H1 (cell line): ENCODE data around the gene PCIF1. TPM values are rescaled to one million over a fixed set of nuclear protein-coding genes. Genes with fewer than 3 reads are reported as not detected.

Experiments used
- CTCF ChIA-PET: fragments of 300-600 bp; sonication (Branson Sonifier 250); formaldehyde crosslinking; loops from one replicate; lab custom pipeline; 2021; ENCODE audit not compliant: partially characterized antibody; lab: Charles Lee
- POLR2A ChIA-PET: fragments of 300-600 bp; sonication (Branson Sonifier 250); formaldehyde crosslinking; loops from one replicate; lab custom pipeline; 2021; ENCODE audit warnings: inconsistent platforms; ENCODE audit not compliant: partially characterized antibody; lab: Charles Lee
- DNase-seq, 2 experiments: peaks; one replicate each; pipeline versions ENCODE4 v3.0.0 to v3.0.0-alpha.2; 2010 to 2022; ENCODE audit warnings: low spot score in 2 of 2, low read depth in 1 of 2, mixed read lengths in 1 of 2
- FAIRE-seq: peaks from 2 replicates; lab custom pipeline; 2011; peaks lifted over from hg19 to GRCh38; lab: Jason Lieb, UNC
- H2AFZ ChIP-seq: 2 replicates; pipeline ENCODE4 v1.8.1; 2012; ENCODE audit warnings: low read length, inconsistent platforms
- H2AK5ac ChIP-seq: 2 replicates; pipeline ENCODE4 v1.6.1; 2013; ENCODE audit warnings: low read depth, low read length
- H2BK120ac ChIP-seq: replicated peaks from 2 replicates; pipeline ENCODE3; 2013; ENCODE audit warnings: low read depth, low read length, inconsistent platforms
- H2BK12ac ChIP-seq: 2 replicates; pipeline ENCODE4 v1.6.1; 2013; ENCODE audit warnings: low read depth, low read length
- H2BK15ac ChIP-seq: 2 replicates; pipeline ENCODE4 v1.6.1; 2013; ENCODE audit warnings: low read length
- H2BK20ac ChIP-seq: 2 replicates; pipeline ENCODE4 v1.6.1; 2013; ENCODE audit warnings: low read length
- H2BK5ac ChIP-seq: 2 replicates; pipeline ENCODE4 v1.6.1; 2013; ENCODE audit warnings: low read depth, low read length
- H3K14ac ChIP-seq: 2 replicates; pipeline ENCODE4 v1.6.1; 2013; ENCODE audit warnings: inconsistent platforms; ENCODE audit not compliant: insufficient read length
- H3K18ac ChIP-seq: 2 replicates; pipeline ENCODE4 v1.6.1; 2013; ENCODE audit warnings: low read length; ENCODE audit errors: extremely low read depth
- H3K23ac ChIP-seq: 2 replicates; pipeline ENCODE4 v1.6.1; 2013; ENCODE audit warnings: inconsistent platforms; ENCODE audit not compliant: insufficient read length
- H3K23me2 ChIP-seq: 2 replicates; pipeline ENCODE4 v1.6.1; 2013; ENCODE audit warnings: low read depth, low read length
- H3K27ac ChIP-seq: 2 replicates; pipeline ENCODE4 v1.6.1; 2011; ENCODE audit warnings: low read depth, low read length, inconsistent platforms
- H3K27me3 ChIP-seq, 4 experiments: replicated peaks in 1 of 4; 1 replicate in 1 of 4; 2 replicates in 3 of 4; pipeline versions ENCODE4 v1.6.1 to v1.8.1; 2011 to 2013; ENCODE audit warnings: low read length in 3 of 4, mild to moderate bottlenecking in 3 of 4, inconsistent platforms in 2 of 4, mixed read lengths in 2 of 4, moderate library complexity in 1 of 4; ENCODE audit not compliant: control insufficient read depth in 3 of 4, insufficient read depth in 3 of 4; ENCODE audit errors: extremely low read depth in 1 of 4
- H3K36me3 ChIP-seq, 4 experiments: 2 replicates each; pipeline versions ENCODE4 v1.6.1 to v1.8.1; 2011 to 2013; ENCODE audit warnings: mild to moderate bottlenecking in 4 of 4, low read length in 3 of 4, moderate library complexity in 2 of 4, control low read depth in 1 of 4, inconsistent platforms in 1 of 4; ENCODE audit not compliant: insufficient read depth in 4 of 4, control insufficient read depth in 2 of 4
- H3K4ac ChIP-seq: replicated peaks from 2 replicates; pipeline ENCODE3; 2013; ENCODE audit warnings: low read length, low read depth, mixed read lengths, inconsistent platforms; ENCODE audit not compliant: insufficient read length
- H3K4me1 ChIP-seq, 4 experiments: replicated peaks in 1 of 4; 1 replicate in 1 of 4; 2 replicates in 3 of 4; pipeline versions ENCODE4 v1.6.1 to v1.8.1; 2011 to 2013; ENCODE audit warnings: low read length in 3 of 4, inconsistent platforms in 2 of 4, mixed read lengths in 1 of 4; ENCODE audit not compliant: insufficient read depth in 4 of 4, control insufficient read depth in 3 of 4
- H3K4me2 ChIP-seq, 2 experiments: 2 replicates each; pipeline versions ENCODE4 v1.6.1 to v1.8.1; 2011 to 2013; ENCODE audit warnings: low read depth in 2 of 2, low read length in 2 of 2, control low read depth in 1 of 2, inconsistent platforms in 1 of 2, mild to moderate bottlenecking in 1 of 2; ENCODE audit not compliant: insufficient read depth in 1 of 2
- H3K4me3 ChIP-seq, 4 experiments: fragments of 200-600, 300-600 bp in 1 of 4; sonication (generic), shearing (Covaris generic), sonication (Bioruptor Twin) in 1 of 4; 2 replicates each; pipeline versions ENCODE4 v1.5.1 to v1.8.1; 2011 to 2016; ENCODE audit warnings: low read length in 4 of 4, low read depth in 3 of 4, control low read depth in 2 of 4, inconsistent platforms in 2 of 4, mild to moderate bottlenecking in 2 of 4, mixed read lengths in 1 of 4, moderate library complexity in 1 of 4; ENCODE audit not compliant: insufficient read depth in 2 of 4; ENCODE audit errors: extremely low read depth in 1 of 4
- H3K56ac ChIP-seq: replicated peaks from 2 replicates; pipeline ENCODE3; 2013; ENCODE audit warnings: low read depth, mild to moderate bottlenecking, mixed read lengths, low read length, inconsistent platforms; ENCODE audit not compliant: insufficient read length
- H3K79me1 ChIP-seq: 2 replicates; pipeline ENCODE4 v1.6.1; 2013; ENCODE audit warnings: low read depth, low read length, control low read depth
- H3K79me2 ChIP-seq, 2 experiments: 2 replicates each; pipeline versions ENCODE4 v1.6.1 to v1.8.1; 2012 to 2013; ENCODE audit warnings: low read length in 2 of 2, mild to moderate bottlenecking in 2 of 2, inconsistent platforms in 1 of 2; ENCODE audit not compliant: insufficient read depth in 2 of 2, control insufficient read depth in 1 of 2
- H3K9ac ChIP-seq, 4 experiments: replicated peaks in 1 of 4; 1 replicate in 1 of 4; 2 replicates in 3 of 4; pipeline versions ENCODE4 v1.6.1 to v1.8.1; 2011 to 2013; ENCODE audit warnings: low read depth in 3 of 4, low read length in 3 of 4, control low read depth in 2 of 4, mild to moderate bottlenecking in 2 of 4, moderate library complexity in 2 of 4, inconsistent platforms in 1 of 4; ENCODE audit errors: extremely low read depth in 1 of 4
- H3K9me3 ChIP-seq, 2 experiments: 2 replicates each; pipeline versions ENCODE4 v1.6.1 to v1.8.1; 2012 to 2013; ENCODE audit warnings: mild to moderate bottlenecking in 2 of 2, moderate library complexity in 2 of 2, control low read depth in 1 of 2, inconsistent platforms in 1 of 2, low read depth in 1 of 2, low read length in 1 of 2, mixed read lengths in 1 of 2; ENCODE audit not compliant: insufficient read depth in 2 of 2
- H4K20me1 ChIP-seq, 2 experiments: replicated peaks in 1 of 2; 2 replicates each; pipeline versions ENCODE3 to v1.8.1; 2011 to 2013; ENCODE audit warnings: inconsistent platforms in 2 of 2, low read length in 2 of 2, mild to moderate bottlenecking in 1 of 2; ENCODE audit not compliant: insufficient read depth in 2 of 2, control insufficient read depth in 1 of 2
- H4K5ac ChIP-seq: 2 replicates; pipeline ENCODE4 v1.6.1; 2013; ENCODE audit warnings: low read length, low read depth, mixed read lengths, inconsistent platforms; ENCODE audit not compliant: insufficient read length
- H4K8ac ChIP-seq: 2 replicates; pipeline ENCODE4 v1.8.0; 2013; ENCODE audit warnings: mild to moderate bottlenecking, moderate library complexity, low read length, inconsistent platforms; ENCODE audit not compliant: insufficient read depth; ENCODE audit errors: extremely low read depth
- H4K91ac ChIP-seq: replicated peaks from 2 replicates; pipeline ENCODE3; 2013; ENCODE audit warnings: low read length, mixed read lengths, inconsistent platforms; ENCODE audit not compliant: insufficient read length
- ZNF274 ChIP-seq: IDR thresholded peaks from 2 replicates; pipeline ENCODE4 v1.7.0; 2012; ENCODE audit warnings: low read length, borderline replicate concordance; ENCODE audit errors: extremely low read depth
- WGBS, 2 experiments: shearing (Covaris generic) in 1 of 2; methylation state at CpG; one replicate each; pipeline versions ENCODE4 v1.1.6 to v1.1.7; 2013 to 2015; ENCODE audit warnings: low lambda C conversion rate in 2 of 2, mixed read lengths in 2 of 2, inconsistent platforms in 1 of 2, low coverage in 1 of 2, missing lambda C conversion rate in 1 of 2; ENCODE audit not compliant: insufficient replicate concordance in 2 of 2, insufficient coverage in 1 of 2, insufficient read length in 1 of 2; ENCODE audit errors: extremely low coverage in 1 of 2, missing lambda C conversion rate in 1 of 2; 5-methylcytosine and 5-hydroxymethylcytosine counted together
- polyA plus RNA-seq, 7 experiments: library from polyadenylated mRNA; depleted of rRNA in 3 of 7; stranded (reverse) in 5 of 7; unstranded in 2 of 7; fragments of >200 nt in 5 of 7; fragments of 200-250 nt in 2 of 7; gene quantifications; 1 replicate in 5 of 7; 2 replicates in 1 of 7; 4 replicates in 1 of 7; pipeline versions ENCODE4 v1.2.1 to v1.2.3, GENCODE V29; 2011 to 2013; ENCODE audit warnings: missing spikeins in 2 of 7, mixed read lengths in 2 of 7
- total RNA-seq: library from RNA; stranded (reverse); fragmentation: NEBNext Ultra II Directional; extraction: Animal tissue kit (Norgen Biotek cat#: 25700); gene quantifications from 2 replicates; pipeline ENCODE4 v1.2.1, GENCODE V29; 2021
- TF ChIP-seq, protein P1 (sequence below): IDR thresholded peaks from 2 replicates; pipeline ENCODE4 v1.6.1; 2011; ENCODE audit warnings: low read depth, mild to moderate bottlenecking, low read length; ENCODE audit not compliant: insufficient read depth

Gene PCIF1
- total and polyA plus RNA-seq, 2 of the 8 experiments (the other 6 are each of a cell fraction or from before 2014, with no cell fraction given) = 30.3 to 30.6 TPM

DNA sequence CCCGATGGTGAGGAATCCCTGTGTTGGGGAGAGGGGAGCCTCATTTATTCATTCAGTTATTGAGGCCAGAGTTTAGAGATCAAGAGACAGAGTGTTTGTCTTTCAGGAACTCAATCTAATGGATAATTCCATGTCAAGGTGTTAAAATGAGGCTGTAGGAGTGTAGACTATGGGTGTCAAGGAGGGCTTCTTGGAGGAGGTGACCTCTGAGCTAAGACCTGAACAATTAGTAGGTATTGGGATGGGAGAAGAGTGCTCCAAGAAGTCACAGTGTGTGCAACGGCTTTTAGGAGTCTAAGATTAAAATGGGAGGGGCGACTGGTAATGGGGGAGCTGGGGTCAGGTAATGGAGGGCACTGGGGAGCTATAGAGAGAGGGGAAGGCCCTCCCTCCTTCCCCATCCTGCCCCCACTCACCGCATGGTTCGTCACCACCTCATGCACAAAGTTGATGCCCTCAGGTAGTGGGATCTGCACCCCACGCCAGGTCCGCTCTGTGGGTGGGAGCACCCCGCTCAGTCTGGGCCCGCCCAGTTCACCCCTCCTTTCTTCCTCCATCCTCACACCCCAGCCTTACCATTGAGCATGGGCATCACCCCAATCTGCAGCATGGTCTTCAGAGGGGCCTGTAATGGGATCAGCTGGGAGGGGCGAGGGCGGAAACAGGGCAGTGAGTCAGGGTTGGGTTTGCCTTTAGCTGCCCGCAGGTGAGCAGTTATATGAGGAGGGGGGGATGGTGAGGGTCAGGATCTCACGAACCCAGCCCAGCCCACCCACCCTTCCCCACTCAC, 35.2 kb upstream of the PCIF1 start:
- Histone ChIP-seq H2AK5ac (no peak overlapping the region), H4K8ac (no peak overlapping the region), H2AFZ (no peak overlapping the region), H3K56ac (no peak overlapping the region), H4K5ac (no peak overlapping the region), H3K79me1 (no peaks in the 10 kb centered on the region), H2BK20ac (no peak overlapping the region), H2BK15ac (no peak overlapping the region), H2BK12ac (no peak overlapping the region), H4K91ac (no peak overlapping the region), H4K20me1 (peaks cover 0 to 12% of the 10 kb centered on the region in 2 experiments), H3K9ac (no peak overlapping the region), H3K4ac (no peak overlapping the region), H3K4me1 (no peaks in the 10 kb centered on the region), H3K4me2 (no peak overlapping the region), H3K27me3 (no peaks in the 10 kb centered on the region), H3K9me3 (no peaks in the 10 kb centered on the region), H2BK120ac (no peak overlapping the region), H3K23ac (no peak overlapping the region), H2BK5ac (no peak overlapping the region), H3K14ac (no peak overlapping the region), H3K27ac (no peak overlapping the region), H3K79me2 (no peaks in the 10 kb centered on the region), H3K4me3 (no peak overlapping the region), H3K36me3 (peaks cover 15 to 52% (median 43%) of the 10 kb centered on the region in 4 experiments), H3K23me2 (no peaks in the 10 kb centered on the region), H3K18ac (no peak overlapping the region)
- 89% methylated on average over 13 of the region's 13 CpGs; no CpG with 5 or more reads in 1 of the 2 experiments for WGBS, 2 experiments
- POLR2A ChIA-PET = interaction anchor here (0.7 to 11.2 kb wide), 12 partner anchors 8 to 75 kb away, joined by 3 to 172 read pairs (median 8); partner anchors contain the start of genes CTSA, NEURL2, PCIF1 and PLTP
- FAIRE-seq = no peak
- CTCF ChIA-PET = interaction anchor here (0.9 to 1.8 kb wide), 4 partner anchors 9 to 75 kb away, joined by 3 read pairs; partner anchors contain the start of gene ZSWIM1
- no peak for DNase-seq
- TF ChIP-seq, protein P1, sequence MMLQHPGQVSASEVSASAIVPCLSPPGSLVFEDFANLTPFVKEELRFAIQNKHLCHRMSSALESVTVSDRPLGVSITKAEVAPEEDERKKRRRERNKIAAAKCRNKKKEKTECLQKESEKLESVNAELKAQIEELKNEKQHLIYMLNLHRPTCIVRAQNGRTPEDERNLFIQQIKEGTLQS = no peak
- TF ChIP-seq ZNF274 = no peak
